Effector memory CD4-positive, alpha-beta T cell (primary cell): Measurements from ENCODE around the gene FRMPD4.

ENCODE experiments used
- DNase-seq, 3 donors: peaks; one replicate each; pipeline ENCODE4 v3.0.0-alpha.2; 2020
- H3K27ac ChIP-seq: 2 replicates; pipeline ENCODE4 v1.7.0; 2013; ENCODE audit warnings: mild to moderate bottlenecking, low read length, moderate library complexity; ENCODE audit not compliant: insufficient read depth, poor library complexity, severe bottlenecking
- H3K27me3 ChIP-seq: replicated peaks from 2 replicates; pipeline ENCODE4 v1.7.0; 2013; ENCODE audit warnings: mild to moderate bottlenecking, low read length; ENCODE audit not compliant: insufficient read depth, control insufficient read depth, poor library complexity, severe bottlenecking
- H3K36me3 ChIP-seq: 2 replicates; pipeline ENCODE4 v1.7.0; 2013; ENCODE audit warnings: mild to moderate bottlenecking, low read length, moderate library complexity; ENCODE audit not compliant: control insufficient read depth, insufficient read depth
- H3K4me1 ChIP-seq: 2 replicates; pipeline ENCODE4 v1.7.0; 2013; ENCODE audit warnings: low read length, mild to moderate bottlenecking; ENCODE audit not compliant: control insufficient read depth, insufficient read depth, poor library complexity, severe bottlenecking
- H3K4me3 ChIP-seq: 2 replicates; pipeline ENCODE4 v1.7.0; 2013; ENCODE audit warnings: low read length, low read depth, mild to moderate bottlenecking; ENCODE audit not compliant: insufficient read depth, poor library complexity, severe bottlenecking
- H3K9me3 ChIP-seq: 2 replicates; pipeline ENCODE4 v1.7.0; 2013; ENCODE audit warnings: mild to moderate bottlenecking, low read length, moderate library complexity; ENCODE audit not compliant: control insufficient read depth

The FRMPD4 gene

GRCh38 chrX:12237131-12237530 is 98.9 kb downstream of the FRMPD4 start:
- Histone ChIP-seq H3K4me1 (no peaks in the 10 kb centered on the region), H3K36me3 (no peaks in the 10 kb centered on the region), H3K4me3 (no peak overlapping the region), H3K9me3 (no peaks in the 10 kb centered on the region), H3K27ac (no peak overlapping the region), H3K27me3 (no peaks in the 10 kb centered on the region)
- no peak for DNase-seq

GRCh38 chrX:12237771-12238170 is 99.5 kb downstream of the FRMPD4 start:
- Histone ChIP-seq H3K27me3 (no peaks in the 10 kb centered on the region), H3K36me3 (no peaks in the 10 kb centered on the region), H3K27ac (no peak overlapping the region), H3K9me3 (no peaks in the 10 kb centered on the region), H3K4me1 (no peaks in the 10 kb centered on the region), H3K4me3 (no peak overlapping the region)
- DNase-seq = no peak

- Histone ChIP-seq H3K4me3 (no peak overlapping the region), H3K9me3 (no peaks in the 10 kb centered on the region), H3K27me3 (no peaks in the 10 kb centered on the region), H3K36me3 (no peaks in the 10 kb centered on the region), H3K27ac (no peak overlapping the region), H3K4me1 (no peaks in the 10 kb centered on the region)
- no peak for DNase-seq
Observed at GRCh38 chrX:12239356-12240082, 101.2 kb downstream of the FRMPD4 start.

GRCh38 chrX:12240491-12240890 is 102.2 kb downstream of the FRMPD4 start:
- no peak for DNase-seq
- H3K27me3 ChIP-seq = no peaks in the 10 kb centered on the region
- H3K4me1 ChIP-seq = no peaks in the 10 kb centered on the region
- H3K4me3 ChIP-seq = no peak overlapping the region
- H3K36me3 ChIP-seq = no peaks in the 10 kb centered on the region
- no peak overlapping the region for H3K27ac ChIP-seq
- H3K9me3 ChIP-seq = no peaks in the 10 kb centered on the region

- Histone ChIP-seq H3K36me3 (no peaks in the 10 kb centered on the region), H3K4me1 (no peaks in the 10 kb centered on the region), H3K27me3 (no peaks in the 10 kb centered on the region), H3K9me3 (no peaks in the 10 kb centered on the region), H3K4me3 (no peak overlapping the region), H3K27ac (no peak overlapping the region)
- DNase-seq = no peak
Observed at GRCh38 chrX:12241026-12241425, 102.8 kb downstream of the FRMPD4 start.

GRCh38 chrX:12245650-12246645 is 107.7 kb downstream of the FRMPD4 start:
- no peak for DNase-seq
- Histone ChIP-seq H3K27ac (no peak overlapping the region), H3K36me3 (no peaks in the 10 kb centered on the region), H3K4me1 (no peaks in the 10 kb centered on the region), H3K27me3 (no peaks in the 10 kb centered on the region), H3K4me3 (no peak overlapping the region), H3K9me3 (no peaks in the 10 kb centered on the region)

GRCh38 chrX:12249997-12250396 is 111.7 kb downstream of the FRMPD4 start:
- Histone ChIP-seq H3K9me3 (no peaks in the 10 kb centered on the region), H3K27ac (no peak overlapping the region), H3K4me3 (no peak overlapping the region), H3K27me3 (no peaks in the 10 kb centered on the region), H3K36me3 (no peaks in the 10 kb centered on the region), H3K4me1 (no peaks in the 10 kb centered on the region)
- no peak for DNase-seq

GRCh38 chrX:12263211-12263610 is 124.9 kb downstream of the FRMPD4 start:
- Histone ChIP-seq H3K27ac (no peak overlapping the region), H3K4me1 (no peaks in the 10 kb centered on the region), H3K36me3 (no peaks in the 10 kb centered on the region), H3K4me3 (no peak overlapping the region), H3K27me3 (no peaks in the 10 kb centered on the region), H3K9me3 (no peaks in the 10 kb centered on the region)
- DNase-seq = no peak

- no peaks in the 10 kb centered on the region for H3K27me3 ChIP-seq
- H3K9me3 ChIP-seq = no peaks in the 10 kb centered on the region
- no peaks in the 10 kb centered on the region for H3K36me3 ChIP-seq
- no peak overlapping the region for H3K27ac ChIP-seq
- no peak for DNase-seq
- no peak overlapping the region for H3K4me3 ChIP-seq
- H3K4me1 ChIP-seq = no peaks in the 10 kb centered on the region
Observed at GRCh38 chrX:12269484-12269883, 131.2 kb downstream of the FRMPD4 start.

GRCh38 chrX:12278151-12278550 is 139.9 kb downstream of the FRMPD4 start:
- Histone ChIP-seq H3K27me3 (no peaks in the 10 kb centered on the region), H3K27ac (no peak overlapping the region), H3K9me3 (no peaks in the 10 kb centered on the region), H3K4me3 (no peak overlapping the region), H3K4me1 (no peaks in the 10 kb centered on the region), H3K36me3 (no peaks in the 10 kb centered on the region)
- no peak for DNase-seq
